Choroid plexus epithelial cell (primary cell): Measurements from ENCODE around the gene VAMP2.
A peak's percentile ranks its signal among the peaks of the same experiment; 100 is the strongest.

Experiments used
- DNase-seq: peaks from one replicate; pipeline ENCODE4 v3.0.0-alpha.2; 2010; ENCODE audit warnings: low read depth
- H3K4me3 ChIP-seq: 2 replicates; pipeline ENCODE4 v1.5.1; 2011; ENCODE audit warnings: low read depth, mild to moderate bottlenecking, control low read depth, low read length, moderate library complexity
- CTCF ChIP-seq: conservative IDR thresholded peaks from 2 replicates; pipeline ENCODE4 v1.5.1; 2011; ENCODE audit warnings: low read depth, mild to moderate bottlenecking, control low read depth, inconsistent platforms, low read length, moderate library complexity

VAMP2 gene

GRCh38 chr17:8162997-8163977, 539 bp upstream of the VAMP2 start:
- H3K4me3 ChIP-seq: peak overlapping the region; percentile 93
- DNase-seq: no peak
- no peak for TF ChIP-seq CTCF

GRCh38 chr17:8161289-8162232, 1.2 kb downstream of the VAMP2 start:
- no peak for DNase-seq
- TF ChIP-seq CTCF: no peak
- H3K4me3 ChIP-seq: peak overlapping the region; percentile 93

- H3K4me3 ChIP-seq: no peak overlapping the region
- DNase-seq: no peak
- no peak for TF ChIP-seq CTCF
These were observed 2.0 kb downstream of the VAMP2 start for GRCh38 chr17:8160741-8161221.

- DNase-seq: no peak
- no peak overlapping the region for H3K4me3 ChIP-seq
- no peak for TF ChIP-seq CTCF
These were observed 2.5 kb downstream of the VAMP2 start for GRCh38 chr17:8160224-8160577.

GRCh38 chr17:8159459-8160223, 3.1 kb downstream of the VAMP2 start:
- H3K4me3 ChIP-seq: no peak overlapping the region
- DNase-seq: no peak
- TF ChIP-seq CTCF: no peak

- DNase-seq: no peak
- no peak overlapping the region for H3K4me3 ChIP-seq
- TF ChIP-seq CTCF: no peak
These were observed 3.7 kb downstream of the VAMP2 start for GRCh38 chr17:8159032-8159400.
